Measurements from ENCODE around the gene EMP1. TPM values are rescaled to one million over a fixed set of nuclear protein-coding genes. Genes with fewer than 3 reads are reported as not detected.

Gene EMP1
- total and polyA plus RNA-seq, 2 experiments from 2014 or later: 0.07 to 0.39 TPM

GRCh38 chr12:13258197-13258596, 61.7 kb downstream of the EMP1 start:
- H3K27me3 ChIP-seq (ENCODE audit: insufficient read depth): no peaks in the 10 kb centered on the region
- H3F3A ChIP-seq (replicated peaks; ENCODE audit: low read depth): no peaks in the 10 kb centered on the region; the same call in 1 of the 2 replicates
- H3K4me1 Mint-ChIP-seq: peaks cover 45% of the 10 kb centered on the region
- H2AFZ ChIP-seq: no peak overlapping the region
- ATAC-seq (no peak), DNase-seq (ENCODE audit: low spot score) (no peak)
- no peaks in the 10 kb centered on the region for H4K20me1 ChIP-seq (replicated peaks; ENCODE audit: insufficient read depth)
- H3K79me2 ChIP-seq (replicated peaks; ENCODE audit: insufficient read depth): no peaks in the 10 kb centered on the region
- H3K27me3 Mint-ChIP-seq (ENCODE audit: insufficient read depth, low read depth, poor library complexity): peaks cover 5% of the 10 kb centered on the region
- no peak overlapping the region for H3K27ac ChIP-seq (ENCODE audit: low read depth)
- no peaks in the 10 kb centered on the region for H3K9me2 ChIP-seq (ENCODE audit: insufficient read depth)
- TF ChIP-seq CTCF (conservative IDR thresholded peaks at IDR 0.05; ENCODE audit: low read depth in 2 of 2) (no peak), EZH2 (IDR thresholded peaks at IDR 0.05; ENCODE audit: low read depth, unreplicated experiment) (no peak), STAT1 (IDR thresholded peaks at IDR 0.05; ENCODE audit: unreplicated experiment) (no peak), ZNF331 (CRISPR knock-in tag; IDR thresholded peaks at IDR 0.05; ENCODE audit: low read depth) (no peak), POLR2AphosphoS5 (IDR thresholded peaks at IDR 0.05; ENCODE audit: low read depth) (no peak)
- TF ChIP-seq, protein P1, sequence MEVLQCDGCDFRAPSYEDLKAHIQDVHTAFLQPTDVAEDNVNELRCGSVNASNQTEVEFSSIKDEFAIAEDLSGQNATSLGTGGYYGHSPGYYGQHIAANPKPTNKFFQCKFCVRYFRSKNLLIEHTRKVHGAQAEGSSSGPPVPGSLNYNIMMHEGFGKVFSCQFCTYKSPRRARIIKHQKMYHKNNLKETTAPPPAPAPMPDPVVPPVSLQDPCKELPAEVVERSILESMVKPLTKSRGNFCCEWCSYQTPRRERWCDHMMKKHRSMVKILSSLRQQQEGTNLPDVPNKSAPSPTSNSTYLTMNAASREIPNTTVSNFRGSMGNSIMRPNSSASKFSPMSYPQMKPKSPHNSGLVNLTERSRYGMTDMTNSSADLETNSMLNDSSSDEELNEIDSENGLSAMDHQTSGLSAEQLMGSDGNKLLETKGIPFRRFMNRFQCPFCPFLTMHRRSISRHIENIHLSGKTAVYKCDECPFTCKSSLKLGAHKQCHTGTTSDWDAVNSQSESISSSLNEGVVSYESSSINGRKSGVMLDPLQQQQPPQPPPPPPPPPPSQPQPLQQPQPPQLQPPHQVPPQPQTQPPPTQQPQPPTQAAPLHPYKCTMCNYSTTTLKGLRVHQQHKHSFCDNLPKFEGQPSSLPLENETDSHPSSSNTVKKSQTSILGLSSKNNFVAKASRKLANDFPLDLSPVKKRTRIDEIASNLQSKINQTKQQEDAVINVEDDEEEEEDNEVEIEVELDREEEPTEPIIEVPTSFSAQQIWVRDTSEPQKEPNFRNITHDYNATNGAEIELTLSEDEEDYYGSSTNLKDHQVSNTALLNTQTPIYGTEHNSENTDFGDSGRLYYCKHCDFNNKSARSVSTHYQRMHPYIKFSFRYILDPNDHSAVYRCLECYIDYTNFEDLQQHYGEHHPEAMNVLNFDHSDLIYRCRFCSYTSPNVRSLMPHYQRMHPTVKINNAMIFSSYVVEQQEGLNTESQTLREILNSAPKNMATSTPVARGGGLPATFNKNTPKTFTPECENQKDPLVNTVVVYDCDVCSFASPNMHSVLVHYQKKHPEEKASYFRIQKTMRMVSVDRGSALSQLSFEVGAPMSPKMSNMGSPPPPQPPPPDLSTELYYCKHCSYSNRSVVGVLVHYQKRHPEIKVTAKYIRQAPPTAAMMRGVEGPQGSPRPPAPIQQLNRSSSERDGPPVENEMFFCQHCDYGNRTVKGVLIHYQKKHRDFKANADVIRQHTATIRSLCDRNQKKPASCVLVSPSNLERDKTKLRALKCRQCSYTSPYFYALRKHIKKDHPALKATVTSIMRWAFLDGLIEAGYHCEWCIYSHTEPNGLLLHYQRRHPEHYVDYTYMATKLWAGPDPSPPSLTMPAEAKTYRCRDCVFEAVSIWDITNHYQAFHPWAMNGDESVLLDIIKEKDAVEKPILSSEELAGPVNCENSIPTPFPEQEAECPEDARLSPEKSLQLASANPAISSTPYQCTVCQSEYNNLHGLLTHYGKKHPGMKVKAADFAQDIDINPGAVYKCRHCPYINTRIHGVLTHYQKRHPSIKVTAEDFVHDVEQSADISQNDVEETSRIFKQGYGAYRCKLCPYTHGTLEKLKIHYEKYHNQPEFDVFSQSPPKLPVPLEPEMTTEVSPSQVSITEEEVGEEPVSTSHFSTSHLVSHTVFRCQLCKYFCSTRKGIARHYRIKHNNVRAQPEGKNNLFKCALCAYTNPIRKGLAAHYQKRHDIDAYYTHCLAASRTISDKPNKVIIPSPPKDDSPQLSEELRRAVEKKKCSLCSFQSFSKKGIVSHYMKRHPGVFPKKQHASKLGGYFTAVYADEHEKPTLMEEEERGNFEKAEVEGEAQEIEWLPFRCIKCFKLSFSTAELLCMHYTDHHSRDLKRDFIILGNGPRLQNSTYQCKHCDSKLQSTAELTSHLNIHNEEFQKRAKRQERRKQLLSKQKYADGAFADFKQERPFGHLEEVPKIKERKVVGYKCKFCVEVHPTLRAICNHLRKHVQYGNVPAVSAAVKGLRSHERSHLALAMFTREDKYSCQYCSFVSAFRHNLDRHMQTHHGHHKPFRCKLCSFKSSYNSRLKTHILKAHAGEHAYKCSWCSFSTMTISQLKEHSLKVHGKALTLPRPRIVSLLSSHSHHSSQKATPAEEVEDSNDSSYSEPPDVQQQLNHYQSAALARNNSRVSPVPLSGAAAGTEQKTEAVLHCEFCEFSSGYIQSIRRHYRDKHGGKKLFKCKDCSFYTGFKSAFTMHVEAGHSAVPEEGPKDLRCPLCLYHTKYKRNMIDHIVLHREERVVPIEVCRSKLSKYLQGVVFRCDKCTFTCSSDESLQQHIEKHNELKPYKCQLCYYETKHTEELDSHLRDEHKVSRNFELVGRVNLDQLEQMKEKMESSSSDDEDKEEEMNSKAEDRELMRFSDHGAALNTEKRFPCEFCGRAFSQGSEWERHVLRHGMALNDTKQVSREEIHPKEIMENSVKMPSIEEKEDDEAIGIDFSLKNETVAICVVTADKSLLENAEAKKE (CRISPR knock-in tag; IDR thresholded peaks at IDR 0.05): no peak
- peaks cover 5% of the 10 kb centered on the region; the same call in 2 of the 3 replicates for H3K36me3 Mint-ChIP-seq (ENCODE audit: low read depth)
- peaks cover 44% of the 10 kb centered on the region for H3K4me1 ChIP-seq (ENCODE audit: insufficient read depth)
- H3K4me3 ChIP-seq: no peak overlapping the region
- H3K27ac Mint-ChIP-seq: no peak overlapping the region
- H3K36me3 ChIP-seq (ENCODE audit: insufficient read depth): no peaks in the 10 kb centered on the region
- no peak overlapping the region for H3K4me2 ChIP-seq
- H3K9me3 Mint-ChIP-seq: peaks cover 5% of the 10 kb centered on the region; the same call in 2 of the 3 replicates
- no peak overlapping the region for H3K4me3 Mint-ChIP-seq

Measured in GM23338 (cell line).